HG03196 (cell line): ENCODE data around the gene CLDN14.
A peak's percentile ranks its signal among the peaks of the same experiment; 100 is the strongest.

Experiments
- ATAC-seq: cut with Tn5 transposase; IDR thresholded peaks from one replicate; pipeline ENCODE4 v1.9.1; 2021; ENCODE audit not compliant: unreplicated experiment

Gene CLDN14

DNA sequence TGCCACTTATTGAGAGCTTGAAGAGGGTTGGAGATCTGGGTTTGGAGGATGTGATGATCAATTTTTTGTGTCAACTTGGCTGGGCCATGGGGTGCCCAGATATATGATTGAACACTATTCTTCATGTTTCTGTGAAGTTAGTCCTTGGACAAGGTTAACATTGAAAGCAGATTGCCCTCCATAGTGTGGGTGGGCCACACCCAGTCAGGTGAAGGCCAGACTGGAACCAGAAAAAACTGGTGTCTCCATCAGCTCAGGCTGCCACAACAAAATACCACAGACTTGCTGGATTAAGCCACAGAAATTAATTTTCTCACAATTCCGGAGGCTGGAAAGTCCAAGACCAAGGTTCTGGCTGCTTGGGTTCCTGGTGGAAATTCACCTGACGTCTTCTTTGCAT lies 7.5 kb downstream of the CLDN14 start:
- no peak for ATAC-seq

DNA sequence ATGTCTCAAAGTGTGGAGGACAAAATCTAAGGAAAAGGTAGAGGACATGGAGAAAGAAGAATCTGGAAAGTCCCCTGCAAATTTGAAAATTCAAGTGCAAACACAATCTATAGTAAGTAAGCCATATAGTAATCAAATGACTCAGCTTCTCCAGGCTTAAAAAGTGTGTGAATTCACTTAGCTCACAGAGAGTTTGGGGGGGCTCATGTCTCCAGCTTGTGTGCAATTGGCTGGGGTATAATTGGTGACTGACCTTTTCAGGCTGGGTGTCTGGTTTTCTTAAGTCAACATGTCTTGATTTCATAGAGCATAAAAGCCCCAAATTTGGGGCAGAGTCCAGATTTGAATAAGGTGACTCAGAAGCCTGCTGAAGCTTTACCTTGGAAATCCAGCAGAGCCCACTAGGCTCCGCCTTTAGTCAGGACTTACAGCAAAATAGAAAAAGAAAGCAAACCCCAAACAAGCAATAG lies 8.6 kb downstream of the CLDN14 start:
- peak; percentile 86 for ATAC-seq

DNA sequence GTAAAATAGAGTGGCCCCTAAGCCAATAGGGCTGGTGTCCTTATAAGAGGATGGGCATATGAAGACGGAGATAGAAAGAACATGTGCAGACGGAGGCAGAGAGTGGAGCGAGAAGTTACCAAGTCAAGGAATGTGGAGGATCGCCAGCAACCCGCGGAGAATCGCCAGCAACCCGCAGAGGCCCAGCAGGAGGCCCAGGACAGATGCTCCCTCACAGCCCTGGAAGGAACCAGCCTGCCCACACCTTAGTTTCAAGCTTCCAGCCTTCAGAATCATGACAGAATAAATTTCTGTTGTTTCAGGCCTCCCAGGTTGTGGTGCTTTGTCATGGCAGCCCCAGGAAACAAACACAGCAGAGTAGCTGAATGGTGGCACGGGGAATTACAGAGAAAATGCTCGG lies 9.6 kb downstream of the CLDN14 start:
- no peak for ATAC-seq

DNA sequence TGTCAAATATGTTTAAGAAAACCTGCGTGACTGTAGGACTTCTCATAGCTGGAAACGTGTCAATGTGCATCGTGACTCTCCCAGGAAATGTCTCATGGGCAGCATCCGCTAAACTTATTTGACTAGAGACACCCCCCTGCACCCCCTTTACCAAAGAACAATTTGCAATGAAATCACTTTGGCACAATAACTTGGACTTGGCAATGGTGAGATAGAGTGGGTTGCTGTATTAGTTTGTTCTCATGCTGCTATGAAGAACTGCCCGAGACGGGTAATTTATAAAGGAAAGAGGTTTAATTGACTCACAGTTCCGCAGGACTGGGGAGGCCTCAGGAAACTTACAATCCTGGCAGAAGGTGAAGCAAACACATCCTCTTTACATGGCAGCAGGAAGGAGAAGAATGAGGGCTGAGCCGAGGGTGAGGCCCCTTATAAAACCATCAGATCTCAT lies 13.8 kb downstream of the CLDN14 start:
- ATAC-seq: no peak

DNA sequence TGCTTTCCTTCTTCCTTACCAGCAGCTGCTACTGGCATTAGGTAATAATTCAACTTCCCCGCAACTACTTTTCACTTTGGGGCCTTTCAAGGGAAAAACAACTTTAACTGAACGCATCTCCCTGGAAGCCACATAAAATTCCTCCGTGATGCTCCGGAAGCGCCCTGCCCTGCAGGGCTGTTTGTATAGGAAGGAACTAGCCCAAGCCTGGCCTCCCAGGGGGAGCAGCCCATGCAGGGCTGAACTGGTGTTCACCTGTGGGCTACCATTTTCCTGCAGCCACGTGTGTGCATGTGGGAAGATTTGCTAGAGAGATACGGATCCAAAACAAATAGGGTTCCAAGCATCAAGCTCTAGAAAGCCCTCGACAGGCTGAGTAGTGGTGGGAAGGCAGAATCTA lies 14.4 kb downstream of the CLDN14 start:
- ATAC-seq: no peak

DNA sequence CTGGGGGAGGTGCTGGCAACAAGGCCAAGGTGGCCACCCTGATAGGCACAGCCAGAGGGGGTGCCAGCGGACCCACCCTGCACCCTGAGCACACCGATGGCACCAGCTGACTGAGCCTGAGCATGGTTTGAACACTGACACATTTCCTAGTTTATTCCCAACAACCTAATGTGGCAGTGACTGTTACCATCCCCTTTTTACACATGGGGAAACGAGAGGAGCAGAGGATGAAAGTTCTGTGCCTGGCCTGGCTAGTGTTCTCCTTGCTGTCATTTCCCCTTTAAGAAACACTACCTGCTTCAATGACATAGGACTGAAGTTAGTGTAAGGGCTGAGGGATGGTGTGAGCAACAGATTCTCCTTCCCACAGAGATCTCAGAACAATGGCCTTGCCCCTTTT lies 15.3 kb downstream of the CLDN14 start:
- no peak for ATAC-seq

DNA sequence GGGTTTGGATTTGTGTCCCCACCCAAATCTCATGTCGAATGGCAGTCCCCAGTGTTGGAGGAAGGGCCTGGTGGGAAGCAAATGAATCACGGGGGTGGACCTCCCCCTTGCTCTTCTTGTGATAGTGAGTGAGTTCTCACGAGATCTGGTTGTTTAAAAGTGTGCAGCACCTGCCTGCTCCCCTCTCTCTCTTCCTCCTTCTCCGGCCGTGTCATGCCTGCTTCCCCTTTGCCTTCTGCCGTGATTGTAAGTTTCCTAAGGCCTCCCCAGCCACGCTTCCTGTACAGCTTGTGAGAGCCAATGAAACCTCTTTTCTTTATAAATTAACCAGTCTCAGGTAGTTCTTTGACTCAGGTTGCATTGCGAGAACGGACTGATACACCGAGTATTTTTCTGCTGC lies 15.9 kb downstream of the CLDN14 start:
- ATAC-seq: no peak

DNA sequence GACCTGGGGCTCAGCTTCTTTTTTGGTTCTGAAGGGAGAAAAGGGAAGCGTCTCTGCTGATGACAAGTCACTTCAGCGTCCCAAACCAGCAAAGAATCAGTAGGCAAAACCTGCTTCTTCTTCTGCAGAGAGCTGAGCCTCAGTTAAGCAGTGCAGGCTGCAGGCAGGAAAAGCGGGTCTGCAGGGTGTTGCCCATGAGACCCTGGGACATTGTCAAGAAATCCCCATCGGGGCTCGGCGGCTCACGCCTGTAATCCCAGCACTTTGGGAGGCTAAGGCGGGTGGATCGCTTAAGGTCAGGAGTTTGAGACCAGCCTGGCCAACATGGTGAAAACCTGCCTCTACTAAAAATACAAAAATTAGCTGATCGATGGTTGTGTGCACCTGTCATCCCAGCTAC lies 16.7 kb downstream of the CLDN14 start:
- no peak for ATAC-seq

DNA sequence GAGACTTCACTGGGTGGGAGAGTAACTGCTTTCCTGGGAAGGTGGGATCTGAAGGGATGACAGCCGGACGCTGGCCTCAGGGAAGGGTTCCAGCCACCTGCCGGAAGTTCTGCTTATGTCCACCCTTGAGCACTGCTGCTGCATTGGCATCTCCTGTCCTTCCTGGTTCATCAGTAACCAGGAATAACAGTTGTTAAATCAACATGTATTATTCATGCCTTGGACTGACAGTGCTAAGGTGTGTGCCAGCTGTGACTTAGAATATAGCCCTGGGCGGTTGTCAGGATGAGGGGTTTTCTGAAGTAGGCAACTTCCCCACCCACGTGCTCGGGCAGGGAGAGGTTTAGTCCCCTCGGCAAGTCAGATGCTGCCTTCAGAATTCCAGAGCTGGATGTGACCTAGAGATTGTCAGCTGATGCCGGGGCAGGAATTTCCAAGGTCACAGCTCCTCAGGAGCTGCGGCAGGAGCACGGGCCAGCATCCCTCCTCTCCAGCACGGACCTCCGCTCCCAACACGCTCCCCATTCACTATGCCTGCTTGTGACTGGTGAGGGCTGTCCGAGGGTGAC lies 17.9 kb downstream of the CLDN14 start:
- ATAC-seq: no peak

DNA sequence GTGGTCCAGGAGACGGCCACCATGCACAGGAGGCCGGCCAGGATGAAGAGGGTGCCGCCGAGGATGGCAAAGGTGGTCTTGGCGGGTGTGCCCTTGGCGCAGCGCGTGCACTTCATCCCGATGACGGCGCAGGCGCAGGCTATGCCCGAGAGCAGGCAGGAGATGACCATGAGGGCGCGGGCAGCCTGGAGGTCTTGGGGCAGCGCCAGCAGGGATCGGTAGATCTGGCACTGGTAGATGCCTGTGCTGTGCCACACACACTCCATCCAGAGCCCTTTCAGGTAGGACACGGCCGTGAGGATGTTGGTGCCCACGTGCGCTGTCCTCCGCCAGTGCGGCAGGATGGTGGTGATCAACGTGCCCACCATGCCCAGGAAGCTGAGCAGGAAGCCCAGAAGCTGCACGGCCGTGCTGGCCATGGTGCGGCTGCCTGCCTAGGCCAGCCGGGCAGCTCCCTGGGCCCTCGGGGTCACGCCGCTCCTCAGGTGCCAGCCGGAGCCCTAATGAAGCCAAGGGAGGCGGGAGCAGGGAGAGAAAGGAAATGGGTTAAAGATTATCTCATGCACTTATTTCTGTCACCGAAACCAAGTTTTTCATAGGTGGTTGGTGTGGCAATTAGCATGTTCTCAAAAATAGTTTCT lies 18.5 kb downstream of the CLDN14 start:
- ATAC-seq: no peak

DNA sequence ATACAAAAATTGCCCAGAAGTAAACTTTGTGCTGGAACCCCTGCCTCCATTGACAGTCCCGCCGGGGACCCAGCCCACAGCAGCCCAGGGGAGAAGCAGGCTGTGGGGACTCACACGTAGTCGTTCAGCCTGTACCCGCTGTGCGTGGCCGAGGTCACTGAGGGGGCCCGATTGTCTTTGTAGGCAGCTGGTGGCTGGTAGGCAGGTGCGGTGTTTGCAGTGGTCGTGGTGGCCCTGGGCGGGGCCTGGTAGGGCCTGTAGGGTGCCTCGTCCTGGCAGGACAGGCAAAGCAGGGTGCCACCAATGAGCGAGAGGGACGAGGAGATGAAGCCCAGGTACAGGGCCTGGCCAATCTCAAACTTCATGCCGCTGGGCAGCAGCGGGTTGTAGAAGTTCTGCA lies 19.1 kb downstream of the CLDN14 start:
- ATAC-seq: no peak

DNA sequence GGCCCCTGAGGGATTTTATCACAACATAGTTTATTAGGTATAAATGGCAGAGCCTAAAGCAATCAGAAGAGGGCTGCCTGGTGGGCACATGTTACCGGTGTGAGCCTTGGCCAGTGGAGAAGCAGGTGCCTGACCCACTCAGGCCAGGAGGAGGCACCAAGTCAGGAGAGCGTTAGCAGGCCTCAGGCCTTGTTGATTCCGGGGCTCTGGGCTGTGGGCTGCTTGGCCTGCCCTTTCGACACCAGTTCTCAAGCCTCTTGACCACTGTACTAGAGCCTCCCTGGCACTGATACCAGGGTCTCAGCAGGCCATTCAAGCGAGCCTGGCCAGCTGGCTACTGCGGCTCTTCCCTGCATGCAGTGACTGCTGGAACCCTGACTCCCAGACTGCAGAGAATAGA lies 20.8 kb downstream of the CLDN14 start:
- no peak for ATAC-seq

DNA sequence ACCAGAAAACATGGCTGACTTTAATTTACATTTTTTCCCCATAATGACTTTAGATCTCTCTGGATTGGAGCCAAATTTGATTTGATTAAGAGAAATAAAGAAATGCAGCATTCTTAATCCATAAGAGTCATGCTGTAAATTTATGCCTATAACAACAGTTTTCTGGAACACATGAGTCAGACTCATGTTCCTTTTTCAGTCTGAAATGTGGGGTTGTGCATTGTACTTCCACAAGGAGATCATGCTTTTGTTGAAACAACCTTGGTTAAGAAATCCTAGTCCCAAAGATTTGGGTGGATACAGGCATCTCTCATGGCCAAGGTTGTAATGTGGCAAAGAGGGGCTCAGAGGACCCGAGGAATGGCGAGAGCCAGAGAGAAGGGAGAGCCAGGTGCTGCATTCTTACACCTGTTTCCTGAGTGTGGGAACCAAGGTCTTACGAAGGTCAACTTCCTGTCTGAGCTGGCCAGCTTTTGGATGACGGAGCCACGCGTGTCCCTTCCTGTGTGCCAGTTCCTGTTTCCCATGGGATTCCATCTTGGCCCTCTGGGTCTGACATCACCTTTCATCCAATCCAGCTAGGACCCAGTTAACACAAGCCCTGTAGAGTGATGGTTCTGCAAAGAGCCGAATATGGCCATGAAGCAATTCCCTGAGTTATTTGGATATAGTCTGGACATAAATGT lies 23.1 kb downstream of the CLDN14 start:
- no peak for ATAC-seq

DNA sequence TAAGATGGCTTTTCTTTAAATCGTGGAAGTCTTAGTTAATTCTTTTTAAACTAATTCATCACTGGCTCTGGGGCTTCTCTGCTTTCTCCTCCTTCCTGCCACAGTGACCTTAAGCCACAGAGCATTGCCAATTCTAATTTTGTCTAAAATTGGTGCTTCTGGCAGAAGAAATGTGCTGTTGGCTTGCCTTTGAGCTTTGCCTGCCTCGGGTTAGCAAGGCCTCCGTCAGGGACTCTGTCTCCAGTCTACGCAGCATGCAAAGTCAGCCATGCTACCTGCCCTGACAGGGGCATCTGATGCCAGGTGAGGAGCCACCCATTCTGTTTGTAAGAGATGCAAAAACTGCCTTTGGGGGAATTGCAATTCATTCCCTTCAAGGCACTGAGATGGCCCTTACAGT lies 25.2 kb downstream of the CLDN14 start:
- no peak for ATAC-seq

DNA sequence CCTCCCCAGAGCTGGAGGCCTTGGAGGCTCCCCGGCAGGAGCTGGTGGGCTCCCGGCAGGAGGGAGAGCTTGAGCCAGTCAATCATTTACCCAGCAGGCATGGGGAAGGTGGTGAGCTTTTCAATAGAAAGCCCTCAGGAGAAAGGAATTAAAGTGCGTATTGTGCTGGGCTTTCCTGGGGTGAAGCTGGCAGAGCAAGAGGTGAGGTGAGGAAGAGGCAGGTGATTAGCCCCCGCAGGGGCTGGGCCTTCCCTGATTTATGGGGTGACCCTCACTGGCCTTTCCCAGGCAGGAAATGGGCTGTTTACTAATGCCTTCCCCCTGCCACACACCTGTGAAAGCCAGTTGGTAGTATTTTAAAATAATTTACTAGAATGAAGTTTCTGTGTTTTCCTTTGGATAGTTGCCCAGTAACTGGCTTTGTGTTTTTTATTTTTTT lies 25.8 kb downstream of the CLDN14 start:
- no peak for ATAC-seq

DNA sequence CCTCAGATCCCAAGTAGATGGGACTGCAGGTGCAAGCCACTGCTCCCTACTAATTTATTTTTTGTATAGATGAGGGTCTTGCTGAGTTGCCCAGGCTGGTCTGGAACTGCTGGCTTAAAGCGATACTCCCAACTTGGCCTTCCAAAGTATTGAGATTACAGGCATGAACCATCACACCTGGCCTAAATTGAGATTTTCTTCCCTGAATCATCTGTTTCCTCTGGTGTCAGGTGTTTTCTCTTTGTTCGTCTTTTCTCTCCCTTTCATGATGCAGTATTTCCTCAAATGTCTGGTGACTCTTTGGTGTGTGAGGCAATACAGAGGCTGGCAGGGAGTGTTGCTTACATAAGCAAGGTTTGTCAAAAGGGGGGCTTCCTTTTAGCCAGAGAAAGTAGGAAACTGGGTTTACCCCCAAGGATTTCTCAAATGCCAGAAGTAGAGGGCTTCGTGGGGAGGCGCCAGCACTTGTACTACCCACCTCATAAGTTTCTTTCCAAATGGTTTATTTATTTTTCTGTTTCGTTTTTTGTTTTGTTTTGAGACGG lies 27.6 kb downstream of the CLDN14 start:
- no peak for ATAC-seq

DNA sequence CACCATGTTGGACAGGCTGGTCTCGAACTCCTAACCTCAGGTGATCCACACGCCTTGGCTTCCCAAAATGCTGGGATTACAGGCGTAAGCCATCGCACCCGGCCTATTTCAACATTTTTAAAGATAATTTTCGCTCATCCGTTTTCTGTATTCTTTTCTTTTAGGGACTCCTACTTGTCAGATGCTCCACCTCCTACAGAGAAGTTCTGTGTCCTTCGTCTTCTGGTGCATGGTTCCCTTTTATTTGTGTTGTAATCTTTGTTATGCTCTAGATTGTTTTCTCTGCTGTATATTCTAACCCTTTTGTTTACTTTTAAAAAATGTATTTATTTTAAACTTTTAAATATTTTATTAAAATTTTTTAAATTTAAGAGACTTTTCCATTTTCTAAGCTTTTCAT lies 28.4 kb downstream of the CLDN14 start:
- no peak for ATAC-seq

DNA sequence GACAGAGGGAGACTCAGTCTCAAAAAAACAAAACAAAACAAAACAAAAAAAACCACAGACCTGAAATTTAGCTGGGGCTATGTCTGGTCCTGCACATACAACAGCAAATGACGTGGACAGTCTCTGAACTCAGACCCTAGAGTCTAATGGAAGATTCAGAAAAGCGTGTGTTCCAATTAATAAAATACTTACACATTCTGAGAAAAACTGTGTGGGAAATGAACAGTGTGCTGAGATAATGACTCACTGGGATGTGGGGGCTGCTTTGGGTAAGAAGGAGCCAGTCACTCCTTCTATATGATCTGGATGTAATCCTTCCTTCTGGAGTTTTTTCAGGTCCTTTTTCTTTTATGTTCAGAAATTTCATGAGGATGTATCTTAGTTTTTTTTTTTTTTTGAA lies 29.4 kb downstream of the CLDN14 start:
- ATAC-seq: no peak

DNA sequence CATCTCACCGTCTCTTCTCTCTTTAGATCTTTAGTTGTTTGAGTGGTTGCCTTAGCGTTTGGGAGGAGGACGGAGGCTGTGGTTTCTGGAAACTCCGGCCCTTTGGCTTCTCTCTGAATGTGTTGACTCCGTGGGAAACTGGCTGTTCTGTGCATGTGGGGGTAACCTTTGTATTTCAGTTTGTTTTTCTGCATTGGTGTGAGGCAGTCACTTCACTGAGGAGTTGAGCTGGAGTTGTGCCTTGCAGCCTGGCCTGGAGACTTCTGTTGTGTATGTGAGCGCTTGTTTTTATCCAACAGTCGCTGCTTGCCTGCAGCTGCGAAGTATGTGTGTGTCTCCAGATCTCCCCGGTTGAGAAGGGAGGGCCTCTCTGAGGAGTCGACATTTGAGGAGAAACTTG lies 33.6 kb downstream of the CLDN14 start:
- no peak for ATAC-seq

DNA sequence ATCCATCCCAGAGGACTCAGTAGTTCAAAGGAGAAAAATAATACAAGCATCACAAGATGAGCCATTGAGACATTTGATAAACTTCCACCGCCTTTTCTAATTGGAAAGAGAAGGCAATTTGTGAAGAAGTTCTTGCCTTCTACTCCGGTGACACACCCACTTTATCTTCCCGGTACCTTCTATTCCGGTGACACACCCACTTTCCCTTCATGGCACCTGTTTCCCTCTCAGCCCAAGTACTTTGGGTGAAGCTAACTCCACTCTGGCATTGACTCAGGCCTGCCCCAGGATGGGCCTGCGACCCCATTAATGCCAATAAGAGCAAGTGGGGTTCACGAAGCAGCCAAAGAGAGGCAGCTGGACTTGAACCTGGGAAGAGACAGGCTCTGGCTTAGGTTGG lies 38.2 kb downstream of the CLDN14 start:
- ATAC-seq: no peak

DNA sequence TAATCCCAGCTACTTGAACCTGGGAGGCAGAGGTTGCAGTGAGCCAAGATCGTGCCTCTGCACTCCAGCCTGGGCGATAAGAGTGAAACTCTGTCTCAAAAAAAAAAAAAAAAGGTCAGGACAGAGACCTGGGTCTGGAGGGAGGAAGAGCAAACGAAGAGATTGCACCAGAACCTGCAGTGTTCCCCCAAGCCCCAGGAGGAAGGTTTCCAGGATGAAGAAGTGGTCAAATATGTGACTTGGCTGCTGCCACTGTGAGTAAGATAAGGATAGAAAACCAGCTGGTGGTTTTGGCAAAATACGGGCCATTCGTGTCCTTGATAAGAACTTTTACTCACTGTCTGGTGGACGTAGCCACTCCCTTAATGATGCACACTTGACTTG lies 42.2 kb downstream of the CLDN14 start:
- ATAC-seq: no peak
